ENCODE data around the gene HSPG2.
"Not testable (repeated sequence)": the region's sequence is repeated elsewhere in the genome, so short reads cannot be mapped to it uniquely, and the experiment has no call there.

The HSPG2 gene

GRCh38 chr1:21911205-21912001 is 25.7 kb downstream of the HSPG2 start:
- no peak for DNase-seq

- DNase-seq, result no peak
These were observed 26.4 kb downstream of the HSPG2 start for GRCh38 chr1:21910558-21911204.

DNA sequence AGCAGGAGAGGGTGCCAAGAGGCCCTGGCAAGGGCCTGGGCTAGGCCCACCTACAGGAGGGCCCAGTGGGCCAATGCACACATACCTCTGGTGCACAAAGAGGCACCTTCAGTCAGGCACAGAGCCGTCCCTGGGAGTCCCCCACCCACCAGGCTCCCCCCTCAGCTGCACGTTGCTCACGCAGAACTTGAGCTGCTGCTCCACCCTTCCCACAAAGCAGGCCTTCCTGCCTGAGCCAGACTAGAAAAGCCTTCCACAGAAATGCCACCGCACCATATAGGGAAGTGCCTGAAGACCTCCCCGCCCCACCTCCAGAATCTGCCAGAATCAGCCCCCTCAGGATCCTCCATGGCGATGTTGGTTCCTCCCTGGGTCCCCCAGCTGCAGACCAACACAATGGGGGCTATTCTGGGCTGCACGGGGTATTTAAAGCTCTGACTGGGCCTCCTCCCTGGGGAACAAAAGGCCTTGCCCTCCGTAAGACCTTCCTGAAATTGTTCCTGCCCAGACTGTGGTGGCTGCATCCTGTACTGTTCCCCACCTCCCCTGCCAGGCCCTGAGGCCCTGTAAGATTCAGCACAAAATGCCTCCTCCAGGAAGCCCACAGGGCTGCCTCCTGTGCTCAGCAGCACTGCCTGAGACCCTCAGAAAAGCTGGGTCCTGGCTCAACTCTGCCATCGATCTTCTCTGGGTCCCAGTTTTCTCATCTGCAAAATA is 27.2 kb downstream of the HSPG2 start:
- DNase-seq, result no peak

- DNase-seq, result no peak
These were observed 27.8 kb downstream of the HSPG2 start for GRCh38 chr1:21909286-21909759.

DNA sequence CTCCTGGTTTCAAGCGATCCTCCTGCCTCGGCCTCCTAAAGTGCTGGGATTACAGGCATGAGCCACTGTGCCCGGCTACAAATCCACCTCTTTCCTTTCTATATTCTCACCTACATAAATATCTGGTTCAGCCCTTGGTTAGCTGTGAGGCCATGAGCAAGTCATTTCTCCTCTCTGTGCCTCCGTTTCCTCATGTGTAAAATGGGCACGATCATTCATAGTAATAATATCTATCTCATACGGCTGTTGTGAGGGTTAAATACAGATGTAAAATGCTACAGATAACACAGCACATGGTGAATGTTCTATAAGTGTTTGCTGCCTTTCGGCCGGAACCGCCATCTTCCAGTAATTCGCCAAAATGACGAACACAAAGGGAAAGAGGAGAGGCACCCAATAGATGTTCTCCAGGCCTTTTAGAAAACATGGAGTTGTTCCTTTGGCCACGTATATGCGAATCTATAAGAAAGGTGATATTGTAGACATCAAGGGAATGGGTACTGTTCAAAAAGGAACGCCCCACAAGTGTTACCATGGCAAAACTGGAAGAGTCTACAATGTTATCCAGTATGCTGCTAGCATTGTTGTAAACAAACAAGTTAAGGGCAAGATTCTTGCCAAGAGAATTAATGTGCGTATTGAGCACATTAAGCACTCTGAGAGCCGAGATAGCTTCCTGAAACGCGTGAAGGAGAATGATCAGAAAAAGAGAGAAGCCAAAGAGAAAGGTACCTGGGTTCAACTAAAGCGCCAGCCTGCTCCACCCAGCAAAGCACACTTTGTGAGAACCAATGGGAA is 29.2 kb downstream of the HSPG2 start:
- not testable (repeated sequence) for DNase-seq

DNA sequence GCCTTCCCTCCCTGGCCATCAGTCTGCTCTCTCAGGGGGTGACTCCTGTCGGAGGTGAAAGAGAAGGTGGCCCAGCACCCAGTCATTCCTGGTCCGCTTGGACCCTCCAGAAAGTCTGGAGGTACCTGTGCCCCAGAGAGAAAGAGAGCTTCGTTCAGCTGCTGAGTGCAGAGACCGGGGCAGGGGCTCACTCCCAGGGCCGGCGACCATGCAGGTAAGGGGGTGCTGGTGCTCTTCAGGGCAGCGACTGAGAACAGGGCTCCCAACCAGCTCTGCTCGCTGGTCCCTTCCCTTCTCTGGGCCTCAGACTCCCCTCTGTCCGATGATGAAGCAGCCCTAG is 30.1 kb downstream of the HSPG2 start:
- DNase-seq, result no peak

DNA sequence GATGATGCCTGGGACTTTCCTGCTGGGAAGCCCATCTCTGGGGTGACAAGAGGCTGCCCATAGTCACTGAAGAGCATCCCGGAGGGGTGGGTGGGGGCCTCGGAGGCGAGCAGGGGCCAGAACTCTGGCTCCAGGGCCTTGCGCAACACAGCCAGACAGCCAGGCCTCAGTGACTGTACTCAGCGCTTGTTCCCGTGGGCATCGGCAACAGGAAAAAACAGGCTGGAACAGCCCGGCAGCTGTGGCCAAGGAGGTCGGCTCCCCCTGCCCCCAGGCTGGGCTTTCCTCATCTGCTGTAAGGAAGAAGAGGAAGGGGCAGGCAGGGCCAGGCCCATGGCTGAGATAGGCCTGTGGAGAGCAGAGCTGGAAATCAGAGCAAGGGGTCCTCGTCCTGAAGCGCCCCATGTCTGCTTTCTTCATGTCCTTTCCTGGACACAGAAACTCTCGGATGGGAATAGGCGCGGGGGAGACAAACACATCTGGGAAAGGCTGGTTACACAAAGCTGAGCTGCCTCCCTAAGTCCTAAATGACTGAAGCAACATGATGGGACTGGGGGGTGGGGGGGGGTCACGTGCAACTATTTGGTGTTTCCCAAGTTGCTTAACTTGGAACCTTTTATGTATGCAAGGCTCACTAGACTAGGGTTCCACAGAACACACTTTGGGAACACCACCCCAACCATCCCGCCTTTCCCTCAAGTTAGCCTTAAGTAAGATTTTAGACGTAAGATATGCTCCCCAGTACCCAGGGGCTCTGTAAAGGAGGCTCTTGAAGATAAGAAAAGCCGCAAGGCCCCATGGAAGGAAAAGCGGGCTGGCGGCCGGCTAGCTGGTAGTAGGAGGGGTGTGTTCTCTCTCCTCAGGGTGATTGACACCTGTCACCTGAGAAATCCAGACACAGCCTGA is 30.7 kb downstream of the HSPG2 start:
- DNase-seq, result no peak

GRCh38 chr1:21904704-21905520 is 32.2 kb downstream of the HSPG2 start:
- no peak for DNase-seq

DNA sequence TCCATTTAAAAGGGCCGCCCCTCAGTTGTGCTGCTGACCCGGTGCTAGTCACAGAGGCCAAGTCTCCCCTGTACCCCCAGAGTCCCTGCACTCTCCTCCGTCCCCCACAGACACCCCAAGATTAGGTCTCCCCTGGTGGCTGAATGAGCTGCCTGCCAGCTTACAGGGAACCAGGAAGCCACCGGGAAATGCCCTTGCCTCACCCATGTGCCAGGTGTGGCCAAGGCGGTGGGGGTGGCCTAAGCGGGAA is 32.7 kb downstream of the HSPG2 start:
- no peak for DNase-seq

- DNase-seq, result no peak
These were observed 33.3 kb downstream of the HSPG2 start for GRCh38 chr1:21903638-21904453.

- DNase-seq, result no peak
These were observed 34.8 kb downstream of the HSPG2 start for GRCh38 chr1:21902026-21903012.

DNA sequence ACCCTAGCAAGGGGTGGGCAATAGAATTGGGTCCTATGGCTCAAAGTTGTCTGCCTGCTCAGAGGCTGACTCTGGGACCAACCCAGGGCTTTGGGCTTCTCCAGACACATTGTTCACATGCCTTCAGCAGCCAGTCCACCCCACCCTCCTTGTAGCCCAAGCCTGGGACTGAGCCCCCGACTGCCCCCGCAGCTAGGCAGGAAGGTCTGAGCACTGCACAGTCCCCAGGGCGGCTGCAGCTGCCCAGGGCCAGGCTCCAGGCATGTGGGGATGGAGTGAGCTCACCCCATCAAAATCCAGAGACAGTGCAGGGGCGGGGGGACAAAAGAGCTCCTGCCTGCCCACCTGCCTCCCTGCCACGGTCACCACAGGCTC is 35.6 kb downstream of the HSPG2 start:
- no peak for DNase-seq

GRCh38 chr1:21900766-21901472 is 36.2 kb downstream of the HSPG2 start:
- DNase-seq, result no peak

- DNase-seq, result no peak
These were observed 37.1 kb downstream of the HSPG2 start for GRCh38 chr1:21899987-21900386.

GRCh38 chr1:21899267-21899810 is 37.8 kb downstream of the HSPG2 start:
- no peak for DNase-seq

DNA sequence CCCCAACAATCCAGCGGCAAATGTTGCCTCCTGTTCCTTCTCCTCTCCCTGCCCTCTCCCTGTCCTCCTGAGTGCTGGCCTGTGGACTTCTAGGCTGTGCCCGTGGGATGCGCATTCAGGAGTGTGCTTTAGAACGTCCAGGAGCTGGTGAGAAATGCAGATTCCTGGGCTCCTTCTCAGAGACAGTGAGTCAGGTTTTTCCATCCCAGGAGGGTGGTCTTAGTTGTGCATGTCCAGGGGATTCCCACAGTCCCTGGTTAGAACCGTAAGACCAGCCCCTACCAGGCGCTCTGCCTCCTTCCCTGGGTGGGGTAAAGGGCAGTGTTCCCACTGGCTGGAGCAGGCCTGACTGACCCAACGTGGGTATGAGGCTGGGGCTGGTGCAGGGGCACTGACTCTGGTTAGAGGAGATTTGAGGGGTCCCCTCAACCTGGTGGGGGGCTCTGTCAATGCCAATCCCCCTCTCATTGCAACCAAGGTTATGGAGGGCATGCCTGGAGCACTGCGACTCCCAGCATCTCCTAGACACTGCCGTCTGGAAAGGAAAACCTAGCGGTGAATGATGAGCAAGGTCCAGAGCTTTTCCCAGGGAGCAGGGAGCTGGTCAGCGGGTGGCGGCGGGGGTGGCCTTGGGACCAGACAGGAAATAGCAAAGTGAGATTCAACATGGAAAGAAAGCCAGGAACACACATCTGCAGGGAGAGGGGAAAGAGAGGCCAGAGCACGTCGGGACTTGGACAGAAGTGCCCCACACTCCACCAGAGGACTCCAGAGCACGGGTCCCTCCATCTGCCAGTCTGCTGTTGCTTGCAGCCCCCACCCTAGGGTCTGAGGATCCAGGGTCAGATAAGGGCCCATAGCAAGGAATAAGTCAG is 38.5 kb downstream of the HSPG2 start:
- DNase-seq, result no peak

DNA sequence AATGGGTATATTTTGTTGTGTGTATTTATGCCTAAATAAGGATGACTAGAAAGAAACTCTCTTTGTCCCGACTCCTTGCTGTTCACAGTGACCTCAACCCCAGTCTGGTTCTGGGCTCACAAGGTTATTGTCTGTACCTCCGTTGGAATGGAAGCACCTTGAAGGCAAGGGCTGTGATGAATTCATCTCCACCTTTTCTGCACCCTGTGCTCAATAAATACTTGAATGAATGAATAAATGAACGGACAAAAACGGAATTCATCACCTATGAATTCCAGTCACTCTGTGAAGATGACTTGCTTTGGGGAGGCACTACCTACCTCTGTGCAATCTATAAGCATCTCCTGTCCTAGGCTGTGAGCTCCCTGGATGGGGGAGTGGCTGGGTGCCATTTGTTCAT is 39.3 kb downstream of the HSPG2 start:
- no peak for DNase-seq
